Upper lobe of left lung (tissue), 6 donors: ENCODE measurements around the gene EGFL7. TPM values are rescaled to one million over a fixed set of nuclear protein-coding genes. Genes with fewer than 3 reads are reported as not detected.
A peak's percentile ranks its signal among the peaks of the same experiment; 100 is the strongest.

ENCODE experiments used
- ATAC-seq, 2 donors: fragments of 200-7000 bp; cut with Tn5 transposase; one replicate each; pipeline ENCODE4 v1.9.1; 2022; ENCODE audit warnings: mild to moderate bottlenecking in 2 of 2, moderate library complexity in 2 of 2; ENCODE audit not compliant: low FRiP score in 2 of 2
- DNase-seq, 2 donors: peaks; one replicate each; pipeline ENCODE4 v3.0.0-alpha.2; 2019 to 2020
- H3K27ac ChIP-seq, 4 donors: fragments of 200-600 bp; sonication (generic); one replicate each; pipeline ENCODE4 v1.5.1; 2016 to 2019
- H3K27me3 ChIP-seq, 4 donors: fragments of 200-600 bp; sonication (generic); one replicate each; pipeline ENCODE4 v1.5.1; 2017 to 2019
- H3K36me3 ChIP-seq, 4 donors: fragments of 200-600 bp; sonication (generic); one replicate each; pipeline ENCODE4 v1.5.1; 2016 to 2019
- H3K4me1 ChIP-seq, 4 donors: fragments of 200-600 bp; sonication (generic); one replicate each; pipeline ENCODE4 v1.5.1; 2018 to 2019
- H3K4me3 ChIP-seq, 4 donors: fragments of 200-600 bp; sonication (generic); one replicate each; pipeline ENCODE4 v1.5.1; 2017 to 2019; ENCODE audit warnings: mild to moderate bottlenecking in 2 of 4, moderate library complexity in 1 of 4
- H3K9me3 ChIP-seq, 4 donors: fragments of 200-600 bp; sonication (generic); one replicate each; pipeline ENCODE4 v1.5.1; 2018 to 2019
- EP300 ChIP-seq, 4 donors: sonication (generic); formaldehyde crosslinking; IDR thresholded peaks; one replicate each; pipeline ENCODE4 v1.5.1; 2017; ENCODE audit warnings: antibody characterized with exemption in 4 of 4, control low read depth in 2 of 4
- POLR2A ChIP-seq, 4 donors: fragments of 450-650 bp; IDR thresholded peaks; one replicate each; pipeline ENCODE4 v1.5.1; 2016 to 2017; ENCODE audit warnings: antibody characterized with exemption in 4 of 4, mild to moderate bottlenecking in 2 of 4
- POLR2AphosphoS5 ChIP-seq, 2 donors: sonication (generic); formaldehyde crosslinking; IDR thresholded peaks; one replicate each; pipeline ENCODE4 v1.5.1; 2017; ENCODE audit warnings: antibody characterized with exemption in 2 of 2
- WGBS, 2 donors: methylation state at CpG; one replicate each; pipeline ENCODE4 v1.1.5; 2017 to 2018; 5-methylcytosine and 5-hydroxymethylcytosine counted together
- total RNA-seq, 6 donors: library from RNA; depleted of rRNA in 4 of 6; stranded (reverse); fragments of >200 nt in 4 of 6; gene quantifications; one replicate each; pipeline versions ENCODE4 v1.1.0 to v1.2.1, GENCODE V29; 2016 to 2021
- TF ChIP-seq, protein P1 (sequence below), 6 experiments: fragments of 450-650 bp in 4 of 6; fragments of 200-600 bp in 2 of 6; sonication (generic) in 2 of 6; IDR thresholded peaks; one replicate each; pipeline ENCODE4 v1.5.1; 2016 to 2019; ENCODE audit warnings: antibody characterized with exemption in 6 of 6
- donor health status: DM: no; HTN: no; CAD: no; lungs with moderate emphysema.
- donor health status: DM: no; HTN: yes; CAD: no; lungs with severe emphysema.

EGFL7 gene
- total RNA-seq, 6 donors from 2014 or later, result 77.9 to 321 (median 165) TPM

DNA sequence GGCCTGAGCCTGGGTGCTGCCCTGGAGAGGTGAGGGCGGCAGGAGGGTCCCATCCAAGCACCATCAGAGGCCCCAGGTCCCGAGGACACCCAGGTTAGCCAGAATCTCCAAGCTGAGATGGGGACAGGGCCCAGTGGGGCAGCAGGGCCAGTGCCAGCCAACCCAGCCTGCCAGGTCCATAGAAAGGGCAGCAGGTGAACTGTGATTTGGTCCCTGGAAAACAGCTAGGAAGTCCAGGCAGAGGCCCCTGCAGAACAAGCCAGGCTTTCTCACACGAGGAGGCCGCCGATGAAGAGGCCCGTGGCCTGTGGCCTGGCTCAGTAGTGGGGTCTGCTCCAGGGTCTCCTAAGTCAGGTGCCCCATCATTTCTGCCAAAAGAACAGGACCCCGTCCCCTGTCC lies 22.5 kb downstream of the EGFL7 start:
- peak in 1 of 4 donors; percentile 19 for TF ChIP-seq POLR2A (IDR thresholded peaks at IDR 0.05)
- TF ChIP-seq EP300 (IDR thresholded peaks at IDR 0.05), result no peak
- TF ChIP-seq POLR2AphosphoS5 (IDR thresholded peaks at IDR 0.05), result no peak
- TF ChIP-seq, protein P1, sequence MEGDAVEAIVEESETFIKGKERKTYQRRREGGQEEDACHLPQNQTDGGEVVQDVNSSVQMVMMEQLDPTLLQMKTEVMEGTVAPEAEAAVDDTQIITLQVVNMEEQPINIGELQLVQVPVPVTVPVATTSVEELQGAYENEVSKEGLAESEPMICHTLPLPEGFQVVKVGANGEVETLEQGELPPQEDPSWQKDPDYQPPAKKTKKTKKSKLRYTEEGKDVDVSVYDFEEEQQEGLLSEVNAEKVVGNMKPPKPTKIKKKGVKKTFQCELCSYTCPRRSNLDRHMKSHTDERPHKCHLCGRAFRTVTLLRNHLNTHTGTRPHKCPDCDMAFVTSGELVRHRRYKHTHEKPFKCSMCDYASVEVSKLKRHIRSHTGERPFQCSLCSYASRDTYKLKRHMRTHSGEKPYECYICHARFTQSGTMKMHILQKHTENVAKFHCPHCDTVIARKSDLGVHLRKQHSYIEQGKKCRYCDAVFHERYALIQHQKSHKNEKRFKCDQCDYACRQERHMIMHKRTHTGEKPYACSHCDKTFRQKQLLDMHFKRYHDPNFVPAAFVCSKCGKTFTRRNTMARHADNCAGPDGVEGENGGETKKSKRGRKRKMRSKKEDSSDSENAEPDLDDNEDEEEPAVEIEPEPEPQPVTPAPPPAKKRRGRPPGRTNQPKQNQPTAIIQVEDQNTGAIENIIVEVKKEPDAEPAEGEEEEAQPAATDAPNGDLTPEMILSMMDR (IDR thresholded peaks at IDR 0.05), result no peak
- Histone ChIP-seq H3K4me1 (peaks cover 36 to 64% (median 39%) of the 10 kb centered on the region in 4 donors), H3K9me3 (no peaks in the 10 kb centered on the region), H3K36me3 (peaks cover 0 to 5% (median 2%) of the 10 kb centered on the region in 4 donors), H3K27me3 (no peaks in the 10 kb centered on the region), H3K27ac (peak overlapping the region in 3 of 4 donors; percentile 92 to 97 (median 95)), H3K4me3 (peak overlapping the region in 3 of 4 donors; percentile 66 to 88 (median 73))
- WGBS, 2 donors, result 80 to 83% methylated on average over 2 to 5 of the region's 7 CpGs
- DNase-seq (peak in 1 of 2 donors; percentile 57), ATAC-seq (no peak)

GRCh38 chr9:136685790-136686533 lies 23.2 kb downstream of the EGFL7 start:
- H3K27ac ChIP-seq, result peak overlapping the region; percentile 92 to 97 (median 94)
- TF ChIP-seq, protein P1 (IDR thresholded peaks at IDR 0.05), result no peak
- TF ChIP-seq POLR2AphosphoS5 (IDR thresholded peaks at IDR 0.05) (no peak), POLR2A (IDR thresholded peaks at IDR 0.05) (no peak), EP300 (IDR thresholded peaks at IDR 0.05) (no peak)
- H3K4me3 ChIP-seq, result peak overlapping the region; percentile 66 to 88 (median 80)
- H3K4me1 ChIP-seq, result peaks cover 31 to 70% (median 43%) of the 10 kb centered on the region in 4 donors
- WGBS, 2 donors, result 20 to 30% methylated on average over 2 to 16 of the region's 19 CpGs
- H3K9me3 ChIP-seq, result no peaks in the 10 kb centered on the region
- H3K36me3 ChIP-seq, result peaks cover 0 to 5% (median 2%) of the 10 kb centered on the region in 4 donors
- DNase-seq, result peak; percentile 66 to 80
- peak; percentile 0 to 25 for ATAC-seq
- no peaks in the 10 kb centered on the region for H3K27me3 ChIP-seq

DNA sequence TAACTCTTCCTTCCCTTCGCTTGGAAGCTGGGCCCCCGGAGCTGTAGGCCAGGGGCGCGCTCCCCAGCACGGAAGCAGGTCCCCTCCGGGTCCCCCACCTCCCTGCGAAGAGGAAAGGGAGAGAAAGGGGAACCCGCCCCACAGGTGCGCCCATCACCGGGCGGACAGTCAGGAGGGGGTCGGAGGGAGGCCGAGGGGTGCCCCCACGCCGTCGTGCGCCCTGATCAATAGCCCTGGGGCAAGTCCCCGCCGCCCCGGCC lies 23.7 kb downstream of the EGFL7 start:
- TF ChIP-seq, protein P1 (IDR thresholded peaks at IDR 0.05), result no peak
- TF ChIP-seq POLR2AphosphoS5 (IDR thresholded peaks at IDR 0.05) (no peak), EP300 (IDR thresholded peaks at IDR 0.05) (no peak), POLR2A (IDR thresholded peaks at IDR 0.05) (no peak)
- Histone ChIP-seq H3K4me1 (peaks cover 31 to 70% (median 44%) of the 10 kb centered on the region in 4 donors), H3K27ac (peak overlapping the region; percentile 92 to 97 (median 94)), H3K27me3 (no peaks in the 10 kb centered on the region), H3K36me3 (peaks cover 0 to 5% (median 2%) of the 10 kb centered on the region in 4 donors), H3K9me3 (no peaks in the 10 kb centered on the region), H3K4me3 (peak overlapping the region; percentile 66 to 88 (median 80))
- DNase-seq (no peak), ATAC-seq (peak in 1 of 2 donors; percentile 0)
- WGBS, 2 donors, result 5% methylated on average over 13 of the region's 20 CpGs; no CpG with 5 or more reads in 1 of the 2 donors

DNA sequence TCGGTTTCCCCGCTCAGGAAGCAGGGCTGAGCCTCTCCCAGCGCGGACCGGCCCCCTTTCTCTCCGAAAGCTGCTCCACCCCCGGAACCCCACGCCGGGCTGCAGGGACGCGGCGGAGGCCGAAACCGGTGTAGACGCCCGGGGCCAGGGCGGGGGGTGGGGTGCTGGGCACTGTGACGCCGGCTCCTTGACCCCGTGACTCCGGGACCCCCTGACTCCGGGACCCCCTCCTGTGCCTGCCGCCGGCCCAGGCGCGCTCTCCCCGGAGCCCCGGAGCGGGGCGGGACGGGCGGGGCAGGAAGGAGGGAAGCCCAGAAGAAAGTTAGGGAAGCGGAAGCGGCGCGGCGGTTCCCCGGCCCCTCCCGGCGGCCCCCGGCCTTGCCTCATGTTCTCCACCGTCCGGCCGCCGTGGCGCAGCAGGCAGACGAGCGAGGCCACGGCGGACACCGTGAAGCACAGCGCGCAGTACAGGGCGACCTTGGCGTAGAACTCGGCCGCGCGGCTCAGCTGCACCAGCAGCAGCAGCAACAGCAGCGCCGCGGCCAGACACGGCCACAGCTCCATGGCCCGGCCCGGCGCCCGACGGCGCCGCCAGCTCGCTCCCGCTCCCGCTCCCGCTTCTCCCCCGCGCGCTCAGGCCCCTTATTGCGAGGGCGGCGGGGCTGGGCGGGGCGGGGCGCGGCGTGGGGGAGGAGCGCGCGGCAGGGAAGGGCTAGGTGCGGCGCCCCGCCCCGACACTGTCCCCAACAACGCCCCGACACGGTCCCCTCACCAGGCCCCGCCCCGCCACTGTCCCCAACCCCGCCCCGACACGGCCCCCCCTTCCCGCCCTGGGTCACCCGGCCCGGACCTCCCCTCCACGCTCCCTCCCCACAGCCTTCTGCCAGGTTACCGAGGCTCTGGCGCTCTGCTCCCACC lies 24.3 kb downstream of the EGFL7 start, which contains the start of gene AGPAT2:
AGPAT2 (minus strand) TSS at position 664 of the 918 bp plus-strand sequence; CDS start at position 564, 100 bp downstream.
- peaks cover 31 to 70% (median 44%) of the 10 kb centered on the region in 4 donors for H3K4me1 ChIP-seq

More for the DNA sequence above, 24.3 kb downstream of the EGFL7 start, which contains the start of gene AGPAT2:
- H3K4me3 ChIP-seq, result peak within 1 kb of the TSS; percentile 66 to 88 (median 80)
- WGBS, 2 donors, result 1% methylated on average over 50 of the region's 106 CpGs; no CpG with 5 or more reads in 1 of the 2 donors
- peak; percentile 94 to 96 for DNase-seq
- H3K9me3 ChIP-seq, result no peaks in the 10 kb centered on the region
- peak within 1 kb of the TSS; percentile 92 to 97 (median 94) for H3K27ac ChIP-seq
- no peaks in the 10 kb centered on the region for H3K27me3 ChIP-seq
- H3K36me3 ChIP-seq, result peaks cover 0 to 5% (median 2%) of the 10 kb centered on the region in 4 donors
- peak; percentile 81 to 85 for ATAC-seq
- TF ChIP-seq POLR2AphosphoS5 (IDR thresholded peaks at IDR 0.05) (peak; percentile 46 to 68), EP300 (IDR thresholded peaks at IDR 0.05) (no peak), POLR2A (IDR thresholded peaks at IDR 0.05) (peak in 3 of 4 donors; percentile 72 to 92 (median 75))
- TF ChIP-seq, protein P1 (IDR thresholded peaks at IDR 0.05), result peak in 3 of 6 experiments; percentile 25 to 42 (median 35)
